Activated CD8-positive, alpha-beta memory T cell treated with anti-CD3 and anti-CD28 coated beads for 36 hours (primary cell): ENCODE measurements around the gene ITGB3. TPM values are rescaled to one million over a fixed set of nuclear protein-coding genes. Genes with fewer than 3 reads are reported as not detected.

ENCODE experiments used
- total RNA-seq, 2 experiments: library from RNA; stranded (reverse); gene quantifications; one replicate each; pipeline ENCODE4 v1.2.3, GENCODE V29; 2021

ITGB3 gene
- total RNA-seq, 2 experiments from 2014 or later, result 0.04 TPM; not detected in 1

Other genes with a start within 250 kb of the ITGB3 start
- gene CDC27, start 64.5 kb upstream of the ITGB3 start, total RNA-seq, result 100 to 1,000 TPM; 124 to 126 TPM
- not detected for gene MYL4, start 44.5 kb upstream of the ITGB3 start, total RNA-seq
- gene EFCAB13, start 70.1 kb downstream of the ITGB3 start, total RNA-seq, result 1 to 10 TPM; 3.0 to 5.2 TPM